NOMO-1 (cell line): ENCODE data around the gene ILF3.

Experiments
- DNase-seq, 2 experiments: peaks; one replicate each; lab custom pipeline; 2025; ENCODE audit not compliant: unreplicated experiment in 2 of 2; lab: John Stamatoyannopoulos, UW

Gene ILF3

GRCh38 chr19:10653732-10654609 lies at the start of gene ILF3:
TSS of gene ILF3 (plus strand) at chr19:10654346. CDS start at chr19:10670606, 16,260 bp downstream.
- DNase-seq, result peak; percentile 100

GRCh38 chr19:10604460-10604980 lies 49.6 kb upstream of the ILF3 start:
- DNase-seq, result no peak

GRCh38 chr19:10611907-10612306 lies 42.2 kb upstream of the ILF3 start:
- no peak for DNase-seq

- no peak for DNase-seq
Observed at GRCh38 chr19:10612499-10613119, 41.5 kb upstream of the ILF3 start.

- DNase-seq, result no peak
Observed at GRCh38 chr19:10615429-10616023, 38.6 kb upstream of the ILF3 start.

- no peak for DNase-seq
Observed at GRCh38 chr19:10617409-10618121, 36.6 kb upstream of the ILF3 start.

GRCh38 chr19:10618846-10619245 lies 35.3 kb upstream of the ILF3 start:
- no peak for DNase-seq

GRCh38 chr19:10620786-10621185 lies 33.4 kb upstream of the ILF3 start:
- no peak for DNase-seq

GRCh38 chr19:10621966-10622365 lies 32.2 kb upstream of the ILF3 start:
- DNase-seq, result no peak

GRCh38 chr19:10624585-10624984 lies 29.6 kb upstream of the ILF3 start:
- no peak for DNase-seq

- no peak for DNase-seq
Observed at GRCh38 chr19:10625003-10625761, 29.0 kb upstream of the ILF3 start, which contains the start of gene SLC44A2. TSS of gene SLC44A2 (plus strand) at chr19:10625553. CDS start at chr19:10625634, 81 bp downstream.

- no peak for DNase-seq
Observed at GRCh38 chr19:10625762-10626138, 28.4 kb upstream of the ILF3 start.

- DNase-seq, result no peak
Observed at GRCh38 chr19:10631874-10632273, 22.3 kb upstream of the ILF3 start.

- DNase-seq, result no peak
Observed at GRCh38 chr19:10634430-10634829, 19.7 kb upstream of the ILF3 start.

GRCh38 chr19:10634963-10635362 lies 19.2 kb upstream of the ILF3 start:
- no peak for DNase-seq

- no peak for DNase-seq
Observed at GRCh38 chr19:10636304-10636972, 17.7 kb upstream of the ILF3 start.

- peak; percentile 45 to 51 for DNase-seq
Observed at GRCh38 chr19:10637894-10638293, 16.3 kb upstream of the ILF3 start.

- peak; percentile 70 to 97 for DNase-seq
Observed at GRCh38 chr19:10639836-10640235, 14.3 kb upstream of the ILF3 start.

GRCh38 chr19:10640361-10640760 lies 13.8 kb upstream of the ILF3 start:
- no peak for DNase-seq

- DNase-seq, result no peak
Observed at GRCh38 chr19:10641248-10641647, 12.9 kb upstream of the ILF3 start.
